Activated naive CD4-positive, alpha-beta T cell treated with anti-CD3 and anti-CD28 coated beads, Interleukin-2, amount 10 ng/mL, durations not matched to agents 7 days and 5 days (primary cell): ENCODE results near the gene PHF5A.
"Not testable (repeated sequence)": the region's sequence is repeated elsewhere in the genome, so short reads cannot be mapped to it uniquely, and the experiment has no call there.

Experiments
- CTCF ChIA-PET: fragments of 350-600 bp; sonication (Branson Sonifier 250); formaldehyde crosslinking; loops from one replicate; lab custom pipeline; 2021; ENCODE audit warnings: antibody characterized with exemption; lab: Charles Lee
- DNase-seq: peaks from one replicate; pipeline ENCODE4 v3.0.0-alpha.2; 2020
- H3K27ac Mint-ChIP-seq: one replicate; pipeline ENCODE4 v1.8.0; 2021; ENCODE audit warnings: mild to moderate bottlenecking, moderate library complexity, mixed read lengths
- H3K27me3 Mint-ChIP-seq: one replicate; pipeline ENCODE4 v1.8.0; 2021; ENCODE audit warnings: mild to moderate bottlenecking, mixed read lengths
- H3K36me3 Mint-ChIP-seq: one replicate; pipeline ENCODE4 v1.8.0; 2021; ENCODE audit warnings: mixed read lengths
- H3K4me1 Mint-ChIP-seq: one replicate; pipeline ENCODE4 v1.8.0; 2021; ENCODE audit warnings: mixed read lengths
- H3K4me3 Mint-ChIP-seq: one replicate; pipeline ENCODE4 v1.8.0; 2021; ENCODE audit warnings: mild to moderate bottlenecking, moderate library complexity, mixed read lengths
- H3K9me3 Mint-ChIP-seq: one replicate; pipeline ENCODE4 v1.8.0; 2021; ENCODE audit warnings: mixed read lengths

Gene PHF5A

DNA sequence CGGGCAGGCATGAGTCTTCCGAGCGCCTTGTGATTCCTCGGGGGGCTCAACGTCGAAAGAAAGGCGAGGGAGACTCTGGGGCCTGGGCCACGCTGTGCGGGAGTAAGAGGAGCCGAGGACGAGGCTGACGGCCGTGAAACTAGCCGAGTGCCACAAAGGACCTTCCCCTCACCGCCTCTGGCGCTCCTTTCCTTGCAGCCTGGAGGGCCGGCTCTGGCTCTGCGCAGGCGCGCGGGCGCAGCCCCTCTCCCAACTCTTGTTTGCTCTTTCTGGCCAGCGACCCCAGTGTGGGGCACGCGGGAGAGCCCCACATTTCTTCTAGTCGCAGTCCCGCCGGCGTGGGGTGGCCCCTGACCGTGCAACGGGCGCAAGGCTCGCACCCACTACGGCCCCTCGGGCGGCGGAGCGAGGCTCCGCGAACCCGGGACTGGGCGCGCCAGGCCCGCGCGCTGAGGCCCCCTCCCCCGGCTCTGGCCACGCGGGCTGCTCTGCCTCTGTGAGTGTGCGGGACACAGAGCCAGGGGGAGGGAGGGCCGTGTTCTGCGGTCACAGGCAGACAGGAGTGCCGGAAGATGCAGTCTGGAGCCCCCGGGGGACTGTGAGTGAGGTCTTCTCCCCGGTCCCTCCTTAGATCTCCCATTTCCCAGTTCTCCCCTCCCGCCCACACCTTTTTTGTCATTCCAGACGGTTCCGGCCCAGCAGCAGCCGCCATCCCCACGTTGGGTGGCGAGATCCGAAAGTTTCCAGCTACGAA is 20.9 kb downstream of the PHF5A start:
- peak overlapping the region; percentile 91 for H3K27ac Mint-ChIP-seq
- peak; percentile 72 for DNase-seq
- CTCF ChIA-PET, result interaction anchor here (1.0 to 1.5 kb wide), 3 partner anchors 21 to 80 kb away, joined by 3 to 6 read pairs (median 3); partner anchors contain the start of genes ACO2 and PHF5A
- H3K4me1 Mint-ChIP-seq, result peaks cover 22% of the 10 kb centered on the region
- peak overlapping the region; percentile 82 for H3K4me3 Mint-ChIP-seq
- H3K36me3 Mint-ChIP-seq, result peaks cover 14% of the 10 kb centered on the region
- H3K9me3 Mint-ChIP-seq, result no peaks in the 10 kb centered on the region
- H3K27me3 Mint-ChIP-seq, result no peaks in the 10 kb centered on the region

- Mint-ChIP-seq H3K27ac (peak within 1 kb of the TSS; percentile 94), H3K9me3 (no peaks in the 10 kb centered on the region), H3K27me3 (no peaks in the 10 kb centered on the region), H3K4me1 (peaks cover 26% of the 10 kb centered on the region), H3K4me3 (peak within 1 kb of the TSS; percentile 82), H3K36me3 (peaks cover 15% of the 10 kb centered on the region)
- peak; percentile 94 for DNase-seq
- CTCF ChIA-PET, result interaction anchor here (1.0 to 1.5 kb wide), 2 partner anchors 43 to 81 kb away, joined by 3 read pairs; no protein-coding TSS in a partner anchor
Observed at GRCh38 chr22:41446639-41447434, 21.7 kb downstream of the PHF5A start, which contains the start of gene TOB2. TOB2 (minus strand) TSS chr22:41446801; CDS start chr22:41437345, 9,456 bp downstream.

DNA sequence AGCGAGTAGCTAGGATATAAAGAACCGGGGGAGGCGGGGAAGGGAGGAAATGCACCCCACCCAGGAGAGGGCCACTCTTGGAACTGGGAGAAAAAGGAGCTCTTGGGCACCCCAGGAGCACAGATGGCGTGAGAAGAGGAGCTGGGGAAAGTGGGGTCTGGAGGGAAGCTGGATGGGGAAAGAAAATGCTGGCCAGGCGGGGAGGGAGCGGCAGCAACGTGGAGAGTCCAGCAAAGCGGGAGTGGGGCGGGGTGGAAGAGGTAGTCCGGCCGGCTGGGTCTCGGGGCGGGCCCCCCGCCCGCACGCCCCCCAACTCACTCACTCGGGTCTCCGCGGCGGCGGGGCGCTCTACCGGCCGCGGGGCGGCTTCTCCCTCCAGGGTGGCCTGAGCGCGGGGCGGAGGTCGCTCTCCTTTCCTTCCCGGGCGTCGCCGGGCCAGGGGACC is 22.4 kb downstream of the PHF5A start:
- DNase-seq, result peak; percentile 39
- H3K27ac Mint-ChIP-seq, result peak overlapping the region; percentile 94
- no peaks in the 10 kb centered on the region for H3K9me3 Mint-ChIP-seq
- CTCF ChIA-PET, result interaction anchor here (1.0 to 1.9 kb wide), 4 partner anchors 23 to 81 kb away, joined by 3 to 7 read pairs (median 4); partner anchors contain the start of genes ACO2 and PHF5A
- H3K36me3 Mint-ChIP-seq, result peaks cover 15% of the 10 kb centered on the region
- H3K4me3 Mint-ChIP-seq, result peak overlapping the region; percentile 82
- H3K27me3 Mint-ChIP-seq, result no peaks in the 10 kb centered on the region
- peaks cover 28% of the 10 kb centered on the region for H3K4me1 Mint-ChIP-seq

DNA sequence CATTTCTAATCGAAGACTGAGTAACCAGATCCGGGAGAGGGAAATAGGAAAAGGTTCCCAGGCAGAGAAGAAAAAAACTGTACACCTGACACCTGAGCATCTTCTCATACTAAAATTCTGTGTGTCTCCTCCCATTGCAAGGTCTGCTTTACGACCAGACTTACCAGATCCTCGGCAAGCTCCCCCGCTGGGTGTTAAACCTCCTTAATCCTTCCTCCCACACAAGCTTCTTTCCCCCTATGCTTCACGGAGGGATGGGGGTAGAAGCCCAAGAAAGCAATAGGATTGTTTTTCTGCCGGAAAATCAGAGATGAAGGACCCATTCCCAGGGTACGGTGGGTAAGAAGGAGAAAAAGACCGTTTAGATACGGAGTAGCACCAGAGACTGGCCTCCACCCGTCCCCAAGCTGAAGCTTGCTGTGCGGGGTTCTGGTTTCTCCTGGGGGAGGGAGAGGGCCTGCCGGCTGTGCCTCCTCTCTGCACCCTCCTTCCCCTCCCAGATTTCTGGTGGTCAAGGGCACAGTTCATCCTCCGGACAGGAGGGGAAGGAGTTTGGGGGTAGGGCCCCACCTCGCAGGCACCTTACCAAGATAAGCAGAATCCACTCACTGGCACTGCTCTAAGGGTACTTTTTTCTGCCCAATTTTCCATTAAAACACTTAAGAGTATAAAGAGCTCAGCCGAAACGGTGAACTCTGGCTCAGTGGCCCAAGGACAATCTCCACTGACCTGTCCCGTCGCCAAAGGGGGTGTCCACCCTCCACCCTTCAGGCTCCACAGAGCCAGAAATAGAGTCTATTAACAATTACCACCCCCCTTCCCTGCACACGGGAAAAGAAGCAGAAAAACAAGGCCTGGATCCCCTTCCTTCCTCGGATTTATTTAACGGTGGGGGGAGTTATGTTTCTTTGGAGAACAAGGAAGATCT is 23.1 kb downstream of the PHF5A start:
- Mint-ChIP-seq H3K9me3 (no peaks in the 10 kb centered on the region), H3K36me3 (peaks cover 15% of the 10 kb centered on the region), H3K27ac (peak overlapping the region; percentile 94), H3K27me3 (no peaks in the 10 kb centered on the region), H3K4me3 (peak overlapping the region; percentile 82), H3K4me1 (peaks cover 28% of the 10 kb centered on the region)
- CTCF ChIA-PET, result interaction anchor here (1.3 to 1.9 kb wide), 3 partner anchors 23 to 82 kb away, joined by 3 to 7 read pairs (median 6); partner anchors contain the start of genes ACO2 and PHF5A
- DNase-seq, result peak; percentile 39

- H3K4me1 Mint-ChIP-seq, result peaks cover 28% of the 10 kb centered on the region
- H3K27me3 Mint-ChIP-seq, result no peaks in the 10 kb centered on the region
- peaks cover 15% of the 10 kb centered on the region for H3K36me3 Mint-ChIP-seq
- peak overlapping the region; percentile 94 for H3K27ac Mint-ChIP-seq
- DNase-seq, result peak; percentile 88
- peak overlapping the region; percentile 82 for H3K4me3 Mint-ChIP-seq
- CTCF ChIA-PET, result interaction anchor here (1.3 to 1.9 kb wide), 2 partner anchors 24 to 40 kb away, joined by 6 to 7 read pairs; partner anchors contain the start of genes ACO2 and PHF5A
- no peaks in the 10 kb centered on the region for H3K9me3 Mint-ChIP-seq
Observed at GRCh38 chr22:41444360-41445128, 23.9 kb downstream of the PHF5A start.

DNA sequence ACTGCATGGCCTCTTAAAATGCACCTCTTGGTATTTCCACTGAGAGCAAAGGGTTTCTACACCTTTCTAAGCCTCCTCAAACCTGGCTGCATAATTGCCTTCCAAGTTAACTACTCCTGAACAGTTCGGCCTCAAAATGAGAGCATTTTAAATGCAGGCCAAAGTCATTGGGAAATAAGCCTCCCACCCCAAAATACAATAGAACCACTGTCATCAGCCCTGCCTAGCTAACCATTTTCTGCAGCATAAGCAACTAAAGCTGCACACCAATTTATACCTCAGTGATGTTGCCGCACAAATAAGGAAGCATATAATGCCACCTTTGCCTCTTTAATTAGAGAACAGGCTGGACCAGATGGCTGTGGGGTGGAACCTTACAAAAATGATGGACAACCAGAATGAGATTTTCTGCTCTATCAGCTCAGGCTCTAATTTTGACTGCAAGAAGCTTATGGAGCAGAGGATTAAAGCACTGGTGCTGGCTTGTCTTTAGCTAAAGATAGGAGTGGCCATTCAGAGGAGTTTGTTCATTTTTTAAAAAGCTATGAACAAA is 26.2 kb downstream of the PHF5A start:
- H3K27me3 Mint-ChIP-seq, result no peaks in the 10 kb centered on the region
- no peak overlapping the region for H3K4me3 Mint-ChIP-seq
- no peak overlapping the region for H3K27ac Mint-ChIP-seq
- H3K36me3 Mint-ChIP-seq, result peaks cover 17% of the 10 kb centered on the region
- H3K4me1 Mint-ChIP-seq, result peaks cover 19% of the 10 kb centered on the region
- no peaks in the 10 kb centered on the region for H3K9me3 Mint-ChIP-seq
- CTCF ChIA-PET, result interaction anchor here (0.8 to 1.2 kb wide), 2 partner anchors 15 to 85 kb away, joined by 3 to 5 read pairs; no protein-coding TSS in a partner anchor
- no peak for DNase-seq

DNA sequence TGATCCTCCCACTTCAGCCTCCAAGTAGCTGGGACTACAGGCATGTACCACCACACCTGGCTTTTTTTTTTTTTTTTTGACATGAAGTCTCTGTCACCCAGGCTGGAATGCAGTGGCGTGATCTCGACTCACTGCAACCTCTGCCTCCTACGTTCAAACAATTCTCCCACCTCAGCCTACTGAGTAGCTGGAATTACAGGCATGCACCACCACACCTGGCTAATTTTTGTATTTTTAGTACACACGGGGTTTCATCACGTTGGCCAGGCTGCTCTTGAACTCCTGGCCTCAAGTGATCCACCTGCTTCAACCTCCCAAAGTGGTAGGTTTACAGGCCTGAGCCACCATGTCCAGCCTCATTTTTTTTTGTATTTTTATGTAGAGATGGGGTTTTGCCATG is 28.0 kb downstream of the PHF5A start:
- Mint-ChIP-seq H3K36me3 (peaks cover 28% of the 10 kb centered on the region), H3K4me1 (peaks cover 23% of the 10 kb centered on the region)
- H3K27me3 Mint-ChIP-seq, H3K9me3 Mint-ChIP-seq, H3K4me3 Mint-ChIP-seq, DNase-seq, CTCF ChIA-PET, H3K27ac Mint-ChIP-seq: not testable (repeated sequence)

GRCh38 chr22:41437198-41437597 is 31.3 kb downstream of the PHF5A start:
- CTCF ChIA-PET, result interaction anchor here (1.4 kb wide), 1 partner anchor 34 kb away, joined by 10 read pairs; no protein-coding TSS in a partner anchor
- Mint-ChIP-seq H3K4me3 (no peak overlapping the region), H3K36me3 (peaks cover 28% of the 10 kb centered on the region), H3K27me3 (no peaks in the 10 kb centered on the region), H3K9me3 (no peaks in the 10 kb centered on the region), H3K4me1 (peaks cover 7% of the 10 kb centered on the region), H3K27ac (no peak overlapping the region)
- DNase-seq, result no peak

DNA sequence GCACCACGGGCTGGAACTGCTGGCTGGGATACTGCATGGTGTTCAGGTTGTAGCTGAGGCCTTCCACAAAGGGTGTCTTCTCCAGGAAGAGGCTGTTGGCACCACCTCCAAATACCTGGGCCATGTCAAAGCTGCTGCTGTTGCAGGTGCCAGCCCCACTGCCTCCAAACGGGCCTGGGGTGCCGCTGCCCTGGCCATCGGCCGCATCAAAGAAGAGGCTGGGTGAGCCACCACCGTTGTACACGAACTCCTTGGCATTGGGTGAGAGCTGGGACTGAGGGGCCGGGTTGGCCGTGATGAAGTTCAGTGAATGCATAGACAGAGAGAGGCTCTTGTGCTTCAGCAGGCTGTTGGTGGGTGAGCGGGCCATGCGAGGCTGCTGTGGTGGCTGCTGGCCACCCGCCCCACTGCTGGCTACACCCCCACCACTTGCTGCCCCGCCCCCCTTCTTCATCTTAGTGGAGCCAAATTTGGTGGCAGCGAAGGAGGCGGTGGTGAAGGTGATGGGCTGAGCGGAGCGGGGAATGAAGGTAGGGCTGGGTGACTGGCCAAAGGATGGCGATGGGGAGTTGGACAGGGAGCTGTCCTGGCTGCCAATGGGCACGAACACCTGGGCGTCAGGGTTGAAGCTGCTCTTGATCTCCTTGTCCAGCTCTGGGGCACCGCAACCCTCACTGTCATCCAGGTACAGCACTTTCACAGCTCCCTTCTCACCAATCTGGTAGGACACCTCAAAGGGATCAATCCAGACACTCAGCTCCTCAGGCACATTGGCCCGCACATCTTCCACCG is 32.0 kb downstream of the PHF5A start:
- Mint-ChIP-seq H3K27ac (no peak overlapping the region), H3K4me3 (no peak overlapping the region), H3K36me3 (peaks cover 32% of the 10 kb centered on the region), H3K27me3 (no peaks in the 10 kb centered on the region), H3K4me1 (peaks cover 5% of the 10 kb centered on the region), H3K9me3 (no peaks in the 10 kb centered on the region)
- no peak for DNase-seq
- CTCF ChIA-PET, result interaction anchor here (1.4 kb wide), 1 partner anchor 33 kb away, joined by 10 read pairs; no protein-coding TSS in a partner anchor

- H3K4me3 Mint-ChIP-seq, result no peak overlapping the region
- no peaks in the 10 kb centered on the region for H3K9me3 Mint-ChIP-seq
- no peak overlapping the region for H3K27ac Mint-ChIP-seq
- H3K27me3 Mint-ChIP-seq, result no peaks in the 10 kb centered on the region
- CTCF ChIA-PET, result no interaction called here
- peaks cover 38% of the 10 kb centered on the region for H3K36me3 Mint-ChIP-seq
- H3K4me1 Mint-ChIP-seq, result peaks cover 3% of the 10 kb centered on the region
- DNase-seq, result no peak
Observed at GRCh38 chr22:41435560-41435959, 32.9 kb downstream of the PHF5A start.

DNA sequence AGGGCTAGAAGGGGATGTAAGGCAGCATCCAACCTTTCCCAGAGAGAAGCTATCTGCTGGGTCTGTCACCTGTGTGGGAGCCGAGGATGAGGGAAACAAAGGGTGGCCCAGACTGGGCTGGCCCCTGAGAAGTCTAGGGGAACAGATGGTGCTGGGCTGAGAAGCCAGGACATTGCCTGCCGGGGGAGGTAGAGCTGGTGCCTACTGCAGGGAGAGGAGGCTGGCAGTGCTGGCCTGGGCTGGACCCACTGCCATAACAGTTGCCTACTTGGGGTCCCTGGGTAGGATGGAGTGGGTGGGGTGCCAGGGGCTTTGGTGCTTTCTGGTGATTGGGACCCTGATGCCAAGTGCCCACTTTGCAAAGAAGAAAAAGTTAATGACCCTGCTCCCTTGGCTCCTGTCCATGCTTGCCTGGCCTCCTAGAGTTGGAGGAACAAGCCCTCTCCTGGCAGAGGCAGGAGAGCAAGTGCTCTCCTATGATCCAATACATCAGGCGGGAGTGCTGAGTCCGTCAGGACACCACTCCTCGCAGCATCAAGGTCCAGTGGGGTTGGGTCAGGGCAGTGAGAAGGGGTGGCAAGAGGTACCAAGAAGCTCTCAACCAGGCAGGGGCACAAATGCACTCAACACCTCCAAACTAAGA is 34.0 kb downstream of the PHF5A start:
- H3K9me3 Mint-ChIP-seq, result not testable (repeated sequence)
- peaks cover 38% of the 10 kb centered on the region for H3K36me3 Mint-ChIP-seq

More for the DNA sequence above, 34.0 kb downstream of the PHF5A start:
- DNase-seq, H3K4me3 Mint-ChIP-seq, H3K27ac Mint-ChIP-seq, H3K27me3 Mint-ChIP-seq, CTCF ChIA-PET, H3K4me1 Mint-ChIP-seq: not testable (repeated sequence)
